GM19455 (cell line): ENCODE measurements around the gene HOXC6.

Source experiments
- ATAC-seq: cut with Tn5 transposase; IDR thresholded peaks from one replicate; pipeline ENCODE4 v1.9.1; 2021; ENCODE audit not compliant: unreplicated experiment

HOXC6 gene

GRCh38 chr12:54051874-54052437 lies 23.7 kb downstream of the HOXC6 start:
- no peak for ATAC-seq

GRCh38 chr12:54052438-54053002 lies 24.3 kb downstream of the HOXC6 start:
- ATAC-seq, result no peak

GRCh38 chr12:54053003-54053750 lies 24.9 kb downstream of the HOXC6 start:
- ATAC-seq, result peak; percentile 82

GRCh38 chr12:54053751-54054741 lies 25.8 kb downstream of the HOXC6 start, which contains the start of gene HOXC4:
TSS of gene HOXC4 (plus strand) at chr12:54053835. CDS start at chr12:54053923, 88 bp downstream.
- peak; percentile 44 for ATAC-seq

- no peak for ATAC-seq
These were observed 26.5 kb downstream of the HOXC6 start for GRCh38 chr12:54054742-54055194.

- no peak for ATAC-seq
These were observed 27.3 kb downstream of the HOXC6 start for GRCh38 chr12:54055552-54055951.

GRCh38 chr12:54056110-54056509 lies 27.9 kb downstream of the HOXC6 start:
- ATAC-seq, result no peak

GRCh38 chr12:54058128-54058768 lies 30.0 kb downstream of the HOXC6 start:
- ATAC-seq, result no peak

GRCh38 chr12:54059668-54060067 lies 31.4 kb downstream of the HOXC6 start:
- ATAC-seq, result no peak

- no peak for ATAC-seq
These were observed 32.1 kb downstream of the HOXC6 start for GRCh38 chr12:54060174-54060974.

- no peak for ATAC-seq
These were observed 32.9 kb downstream of the HOXC6 start for GRCh38 chr12:54060975-54061778.

- ATAC-seq, result no peak
These were observed 37.4 kb downstream of the HOXC6 start for GRCh38 chr12:54065677-54066076.

GRCh38 chr12:54066408-54066807 lies 38.2 kb downstream of the HOXC6 start:
- ATAC-seq, result no peak

- ATAC-seq, result no peak
These were observed 40.3 kb downstream of the HOXC6 start for GRCh38 chr12:54068418-54069070.

GRCh38 chr12:54071942-54072341 lies 43.7 kb downstream of the HOXC6 start:
- no peak for ATAC-seq

- ATAC-seq, result no peak
These were observed 46.1 kb downstream of the HOXC6 start for GRCh38 chr12:54074308-54074707.

- ATAC-seq, result no peak
These were observed 47.2 kb downstream of the HOXC6 start for GRCh38 chr12:54075409-54075808.

GRCh38 chr12:54075974-54076373 lies 47.7 kb downstream of the HOXC6 start:
- no peak for ATAC-seq
